Measurements from ENCODE around the gene PRRX1.

The PRRX1 gene

GRCh38 chr1:170664828-170665612 is 1.1 kb downstream of the PRRX1 start:
- peak; percentile 54 to 83 (median 69) for DNase-seq

- DNase-seq, result no peak
Measured at GRCh38 chr1:170665629-170666028, 1.7 kb downstream of the PRRX1 start.

- no peak for DNase-seq
Measured at GRCh38 chr1:170666541-170667254, 2.8 kb downstream of the PRRX1 start.

GRCh38 chr1:170668209-170669106 is 4.5 kb downstream of the PRRX1 start:
- DNase-seq, result peak in 2 of 3 experiments; percentile 6 to 31

GRCh38 chr1:170669107-170669445 is 5.1 kb downstream of the PRRX1 start:
- no peak for DNase-seq

GRCh38 chr1:170669586-170670530 is 5.9 kb downstream of the PRRX1 start:
- DNase-seq, result no peak

GRCh38 chr1:170670802-170671628 is 7.1 kb downstream of the PRRX1 start:
- DNase-seq, result no peak

- no peak for DNase-seq
Measured at GRCh38 chr1:170671629-170671963, 7.7 kb downstream of the PRRX1 start.

- no peak for DNase-seq
Measured at GRCh38 chr1:170672316-170672715, 8.4 kb downstream of the PRRX1 start.

GRCh38 chr1:170674239-170674638 is 10.3 kb downstream of the PRRX1 start:
- no peak for DNase-seq

- DNase-seq, result no peak
Measured at GRCh38 chr1:170674986-170675385, 11.1 kb downstream of the PRRX1 start.

GRCh38 chr1:170675865-170676264 is 11.9 kb downstream of the PRRX1 start:
- no peak for DNase-seq

GRCh38 chr1:170676628-170677027 is 12.7 kb downstream of the PRRX1 start:
- DNase-seq, result no peak

GRCh38 chr1:170678027-170678600 is 14.2 kb downstream of the PRRX1 start:
- DNase-seq, result no peak

- no peak for DNase-seq
Measured at GRCh38 chr1:170680428-170680827, 16.5 kb downstream of the PRRX1 start.

GRCh38 chr1:170682169-170682568 is 18.2 kb downstream of the PRRX1 start:
- DNase-seq, result no peak

GRCh38 chr1:170682809-170683208 is 18.9 kb downstream of the PRRX1 start:
- DNase-seq, result no peak

- no peak for DNase-seq
Measured at GRCh38 chr1:170685166-170685565, 21.2 kb downstream of the PRRX1 start.

GRCh38 chr1:170686291-170686690 is 22.4 kb downstream of the PRRX1 start:
- DNase-seq, result no peak

GRCh38 chr1:170687621-170688020 is 23.7 kb downstream of the PRRX1 start:
- no peak for DNase-seq

- no peak for DNase-seq
Measured at GRCh38 chr1:170691258-170691657, 27.3 kb downstream of the PRRX1 start.
